ENCODE measurements around the gene TSACC. TPM values are rescaled to one million over a fixed set of nuclear protein-coding genes. Genes with fewer than 3 reads are reported as not detected.

Gene TSACC
- total RNA-seq, 2 experiments from 2014 or later: 0.25 to 0.83 TPM

DNA sequence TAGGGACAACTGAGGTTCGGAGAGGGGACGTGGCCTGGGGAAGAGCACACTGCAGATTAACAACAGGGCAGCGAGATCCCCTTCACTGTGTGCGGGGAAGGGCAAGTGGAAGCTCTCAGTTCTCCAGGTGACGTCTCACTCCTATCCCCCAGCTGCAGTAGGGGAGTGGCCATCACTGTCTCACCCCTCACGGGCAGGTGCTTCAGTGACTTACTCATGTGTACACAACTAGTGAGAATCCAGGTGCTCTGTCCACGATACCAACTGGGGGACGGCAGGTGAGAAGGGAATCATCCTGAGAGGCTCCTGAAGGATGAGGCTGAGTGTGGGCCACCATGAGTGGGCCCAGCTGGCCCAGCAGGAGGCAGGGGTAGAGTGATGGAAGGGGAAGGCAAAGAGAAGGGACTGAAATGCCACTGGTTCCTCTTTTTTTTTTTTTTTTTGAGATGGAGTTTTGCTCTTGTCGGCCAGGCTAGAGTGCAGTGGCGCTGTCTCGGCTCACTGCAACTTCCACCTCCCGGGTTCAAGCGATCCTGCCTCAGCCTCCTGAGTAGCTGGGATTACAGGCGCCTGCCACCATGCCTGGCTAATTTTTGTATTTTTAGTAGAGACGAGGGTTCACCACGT, 56.6 kb downstream of the TSACC start:
- intact Hi-C loops (cut with DNase I, micrococcal nuclease): no loop called here
- Mint-ChIP-seq H3K4me3 (no peak overlapping the region), H3K9me3 (ENCODE audit: low read depth) (no peaks in the 10 kb centered on the region), H3K27me3 (peaks cover 13% of the 10 kb centered on the region), H3K4me1 (peaks cover 3% of the 10 kb centered on the region), H3K27ac (no peak overlapping the region), H3K36me3 (ENCODE audit: low read depth) (no peaks in the 10 kb centered on the region)
- DNase-seq (no peak), ATAC-seq (no peak)
- CTCF ChIA-PET: interaction anchor here (0.5 to 5.4 kb wide), 5 partner anchors 9 to 202 kb away, joined by 3 to 28 read pairs (median 4); no protein-coding TSS in a partner anchor
- POLR2A ChIA-PET: no interaction called here

Other genes starting within 250 kb of the TSACC start
- gene LMNA, start 223.8 kb upstream of the TSACC start, total RNA-seq: 100 to 1,000 TPM; 184 to 218 TPM
- 10 to 100 TPM; 53.3 to 64.5 TPM for gene SEMA4A, start 184.9 kb upstream of the TSACC start, total RNA-seq
- gene SLC25A44, start 144.4 kb upstream of the TSACC start, total RNA-seq: 10 to 100 TPM; 42.4 to 51.9 TPM
- 100 to 1,000 TPM; 108 to 117 TPM for gene PMF1, start 125.5 kb upstream of the TSACC start, total RNA-seq
- 1 to 10 TPM; 2.1 to 2.4 TPM for gene BGLAP, start 96.3 kb upstream of the TSACC start, total RNA-seq
- 1 to 10 TPM; 4.7 to 5.7 TPM for gene PAQR6, start 90.5 kb upstream of the TSACC start, total RNA-seq
- 10 to 100 TPM; 61.7 to 64.6 TPM for gene SMG5, start 55.7 kb upstream of the TSACC start, total RNA-seq
- gene TMEM79, start 54.2 kb upstream of the TSACC start, total RNA-seq: 10 to 100 TPM; 10.2 to 10.5 TPM
- 10 to 100 TPM; 10.8 to 12.1 TPM for gene GLMP, start 42.8 kb upstream of the TSACC start, total RNA-seq
- gene VHLL, start 39.2 kb upstream of the TSACC start, total RNA-seq: under 1 TPM in 1 of 2 experiments, not detected in 1; 0.28 TPM
- gene CCT3, start 234 bp upstream of the TSACC start, total RNA-seq: 100 to 1,000 TPM; 297 to 406 TPM
- not detected for gene RHBG, start 30.7 kb downstream of the TSACC start, total RNA-seq
- gene MEF2D, start 162.2 kb downstream of the TSACC start, total RNA-seq: 10 to 100 TPM; 32.1 to 33.6 TPM
- 10 to 100 TPM; 14.9 to 16.0 TPM for gene IQGAP3, start 234.0 kb downstream of the TSACC start, total RNA-seq
- gene TTC24, start 241.2 kb downstream of the TSACC start, total RNA-seq: 1 to 10 TPM; 7.3 to 9.1 TPM

Data from activated CD4-positive, alpha-beta T cell treated with anti-CD3 and anti-CD28 coated beads for 36 hours (primary cell).